Measurements from ENCODE around the gene LRRFIP1.

Gene LRRFIP1, protein sequence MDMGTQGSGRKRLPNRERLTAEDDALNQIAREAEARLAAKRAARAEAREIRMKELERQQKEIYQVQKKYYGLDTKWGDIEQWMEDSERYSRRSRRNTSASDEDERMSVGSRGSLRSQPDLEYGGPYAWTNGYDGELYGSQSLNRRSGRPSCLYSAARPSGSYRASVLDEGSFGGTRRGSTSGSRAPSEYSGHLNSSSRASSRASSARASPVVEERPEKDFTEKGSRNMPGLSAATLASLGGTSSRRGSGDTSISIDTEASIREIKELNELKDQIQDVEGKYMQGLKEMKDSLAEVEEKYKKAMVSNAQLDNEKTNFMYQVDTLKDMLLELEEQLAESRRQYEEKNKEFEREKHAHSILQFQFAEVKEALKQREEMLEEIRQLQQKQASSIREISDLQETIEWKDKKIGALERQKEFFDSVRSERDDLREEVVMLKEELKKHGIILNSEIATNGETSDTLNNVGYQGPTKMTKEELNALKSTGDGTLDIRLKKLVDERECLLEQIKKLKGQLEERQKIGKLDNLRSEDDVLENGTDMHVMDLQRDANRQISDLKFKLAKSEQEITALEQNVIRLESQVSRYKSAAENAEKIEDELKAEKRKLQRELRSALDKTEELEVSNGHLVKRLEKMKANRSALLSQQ

GRCh38 chr2:237627441-237628246 lies at the start of gene LRRFIP1:
TSS of gene LRRFIP1 (plus strand) at chr2:237627587. CDS start at chr2:237627645, 58 bp downstream.
- ATAC-seq (ENCODE audit: insufficient read depth, low read depth), result no peak
- Histone ChIP-seq H3K36me3 (ENCODE audit: insufficient read depth, low read length) (no peaks in the 10 kb centered on the region), H3K79me2 (ENCODE audit: insufficient read depth, low read length) (no peaks in the 10 kb centered on the region), H4K20me1 (ENCODE audit: insufficient read depth, low read length) (0 out of 2 replicates have a peak, but pooled peaks cover 4% of the 10 kb centered on the region), H3K9me3 (ENCODE audit: insufficient read depth, low read length, severe bottlenecking) (no peaks in the 10 kb centered on the region), H3K4me3 (ENCODE audit: low read depth in 1 of 2, low read length in 2 of 2) (no peak within 1 kb of the TSS), H2AFZ (ENCODE audit: low read depth, low read length) (no peak within 1 kb of the TSS), H3K27ac (ENCODE audit: low read length) (no peak within 1 kb of the TSS), H3K4me2 (ENCODE audit: insufficient read depth, low read length) (no peak within 1 kb of the TSS), H3K9ac (ENCODE audit: low read depth, low read length) (no peak within 1 kb of the TSS), H3K27me3 (ENCODE audit: insufficient read depth, low read length, poor library complexity) (no peaks in the 10 kb centered on the region), H3K4me1 (ENCODE audit: insufficient read depth, low read length) (no peaks in the 10 kb centered on the region)
- TF ChIP-seq, protein P1, sequence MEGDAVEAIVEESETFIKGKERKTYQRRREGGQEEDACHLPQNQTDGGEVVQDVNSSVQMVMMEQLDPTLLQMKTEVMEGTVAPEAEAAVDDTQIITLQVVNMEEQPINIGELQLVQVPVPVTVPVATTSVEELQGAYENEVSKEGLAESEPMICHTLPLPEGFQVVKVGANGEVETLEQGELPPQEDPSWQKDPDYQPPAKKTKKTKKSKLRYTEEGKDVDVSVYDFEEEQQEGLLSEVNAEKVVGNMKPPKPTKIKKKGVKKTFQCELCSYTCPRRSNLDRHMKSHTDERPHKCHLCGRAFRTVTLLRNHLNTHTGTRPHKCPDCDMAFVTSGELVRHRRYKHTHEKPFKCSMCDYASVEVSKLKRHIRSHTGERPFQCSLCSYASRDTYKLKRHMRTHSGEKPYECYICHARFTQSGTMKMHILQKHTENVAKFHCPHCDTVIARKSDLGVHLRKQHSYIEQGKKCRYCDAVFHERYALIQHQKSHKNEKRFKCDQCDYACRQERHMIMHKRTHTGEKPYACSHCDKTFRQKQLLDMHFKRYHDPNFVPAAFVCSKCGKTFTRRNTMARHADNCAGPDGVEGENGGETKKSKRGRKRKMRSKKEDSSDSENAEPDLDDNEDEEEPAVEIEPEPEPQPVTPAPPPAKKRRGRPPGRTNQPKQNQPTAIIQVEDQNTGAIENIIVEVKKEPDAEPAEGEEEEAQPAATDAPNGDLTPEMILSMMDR (IDR thresholded peaks at IDR 0.05; ENCODE audit: borderline replicate concordance, extremely low read depth, low read length, poor library complexity, severe bottlenecking), result no peak
- DNase-seq, result no peak

- ATAC-seq (ENCODE audit: insufficient read depth, low read depth) (no peak), DNase-seq (no peak)
- H3K27me3 ChIP-seq (ENCODE audit: insufficient read depth, low read length, poor library complexity), result no peaks in the 10 kb centered on the region
- H3K4me2 ChIP-seq (ENCODE audit: insufficient read depth, low read length), result no peak overlapping the region
- H3K9ac ChIP-seq (ENCODE audit: low read depth, low read length), result no peak overlapping the region
- no peaks in the 10 kb centered on the region for H4K20me1 ChIP-seq (ENCODE audit: insufficient read depth, low read length)
- no peak overlapping the region for H3K4me3 ChIP-seq (ENCODE audit: low read depth in 1 of 2, low read length in 2 of 2)
- H3K9me3 ChIP-seq (ENCODE audit: insufficient read depth, low read length, severe bottlenecking), result no peaks in the 10 kb centered on the region
- no peaks in the 10 kb centered on the region for H3K4me1 ChIP-seq (ENCODE audit: insufficient read depth, low read length)
- no peaks in the 10 kb centered on the region for H3K36me3 ChIP-seq (ENCODE audit: insufficient read depth, low read length)
- H2AFZ ChIP-seq (ENCODE audit: low read depth, low read length), result no peak overlapping the region
- H3K27ac ChIP-seq (ENCODE audit: low read length), result no peak overlapping the region
- TF ChIP-seq, protein P1 (IDR thresholded peaks at IDR 0.05; ENCODE audit: borderline replicate concordance, extremely low read depth, low read length, poor library complexity, severe bottlenecking), result no peak
- no peak for TF ChIP-seq EZH2 (IDR thresholded peaks at IDR 0.05; ENCODE audit: borderline replicate concordance, low read depth, low read length, severe bottlenecking)
- no peaks in the 10 kb centered on the region for H3K79me2 ChIP-seq (ENCODE audit: insufficient read depth, low read length)
These were observed 49.2 kb upstream of the LRRFIP1 start for GRCh38 chr2:237577956-237578870.

DNA sequence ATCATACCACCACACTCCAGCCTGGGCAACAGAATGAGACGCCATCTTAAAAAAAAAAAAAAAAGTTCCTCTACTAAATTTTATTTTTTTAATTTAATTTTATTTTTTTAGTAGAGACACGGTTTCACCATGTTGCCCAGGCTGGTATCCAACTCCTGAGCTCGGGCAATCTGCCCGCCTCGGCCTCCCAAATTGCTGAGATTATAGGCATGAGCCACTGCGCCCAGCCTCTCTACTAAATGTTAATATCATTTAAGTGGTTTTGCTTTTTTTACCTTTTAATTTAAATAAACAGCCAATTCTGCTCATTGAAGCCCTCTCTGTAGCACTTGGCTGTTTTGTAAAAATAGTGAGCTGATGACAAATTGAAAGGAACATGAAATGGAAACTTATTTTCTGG lies 46.1 kb upstream of the LRRFIP1 start:
- Histone ChIP-seq H3K9me3 (ENCODE audit: insufficient read depth, low read length, severe bottlenecking) (no peaks in the 10 kb centered on the region), H3K27me3 (ENCODE audit: insufficient read depth, low read length, poor library complexity) (no peaks in the 10 kb centered on the region), H3K4me2 (ENCODE audit: insufficient read depth, low read length) (no peak overlapping the region), H3K9ac (ENCODE audit: low read depth, low read length) (no peak overlapping the region), H4K20me1 (ENCODE audit: insufficient read depth, low read length) (no peaks in the 10 kb centered on the region), H3K4me3 (ENCODE audit: low read depth in 1 of 2, low read length in 2 of 2) (no peak overlapping the region), H3K79me2 (ENCODE audit: insufficient read depth, low read length) (no peaks in the 10 kb centered on the region), H2AFZ (ENCODE audit: low read depth, low read length) (no peak overlapping the region), H3K36me3 (ENCODE audit: insufficient read depth, low read length) (no peaks in the 10 kb centered on the region), H3K4me1 (ENCODE audit: insufficient read depth, low read length) (no peaks in the 10 kb centered on the region), H3K27ac (ENCODE audit: low read length) (no peak overlapping the region)
- ATAC-seq (ENCODE audit: insufficient read depth, low read depth) (no peak), DNase-seq (no peak)
- TF ChIP-seq, protein P1 (IDR thresholded peaks at IDR 0.05; ENCODE audit: borderline replicate concordance, extremely low read depth, low read length, poor library complexity, severe bottlenecking), result no peak
- TF ChIP-seq EZH2 (IDR thresholded peaks at IDR 0.05; ENCODE audit: borderline replicate concordance, low read depth, low read length, severe bottlenecking), result no peak
